ENCODE data around the gene SEC61A1.
A peak's percentile ranks its signal among the peaks of the same experiment; 100 is the strongest.

Gene SEC61A1

GRCh38 chr3:128051837-128052594 is at the start of gene SEC61A1:
SEC61A1 (plus strand) TSS chr3:128052437; CDS start chr3:128052553, 116 bp downstream.
- Mint-ChIP-seq H3K27ac (peak within 1 kb of the TSS; percentile 97), H3K4me3 (peak within 1 kb of the TSS; percentile 100), H3K4me1 (ENCODE audit: low read depth) (peaks cover 46% of the 10 kb centered on the region), H3K36me3 (peaks cover 8% of the 10 kb centered on the region), H3K27me3 (no peaks in the 10 kb centered on the region), H3K9me3 (ENCODE audit: low read depth) (no peaks in the 10 kb centered on the region)

DNA sequence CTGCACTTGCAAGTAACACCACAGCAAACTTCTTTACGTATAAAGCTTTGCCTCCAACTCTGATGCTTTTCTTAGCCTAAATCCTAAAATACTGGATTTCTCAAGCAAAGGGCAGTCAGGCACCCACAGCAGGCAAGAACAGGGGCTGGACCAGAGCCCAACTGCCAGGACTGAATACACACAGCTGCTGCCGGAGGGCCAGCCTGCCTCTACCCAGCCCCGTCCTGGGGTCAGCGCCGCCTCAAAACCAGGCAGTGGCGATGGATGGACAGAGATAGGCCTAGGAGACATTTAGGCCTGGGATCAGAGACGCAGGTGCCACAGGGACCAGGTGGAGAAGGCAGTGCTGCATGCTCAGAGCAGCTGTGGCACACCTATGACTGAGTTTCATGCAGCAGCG is 47.6 kb upstream of the SEC61A1 start:
- Mint-ChIP-seq H3K4me3 (no peak overlapping the region), H3K36me3 (no peaks in the 10 kb centered on the region), H3K4me1 (ENCODE audit: low read depth) (no peaks in the 10 kb centered on the region), H3K27me3 (peaks cover 4% of the 10 kb centered on the region), H3K9me3 (ENCODE audit: low read depth) (no peaks in the 10 kb centered on the region), H3K27ac (no peak overlapping the region)

- Mint-ChIP-seq H3K36me3 (peaks cover under 1% of the 10 kb centered on the region), H3K27me3 (peaks cover 6% of the 10 kb centered on the region), H3K4me1 (ENCODE audit: low read depth) (peaks cover 1% of the 10 kb centered on the region), H3K27ac (no peak overlapping the region), H3K9me3 (ENCODE audit: low read depth) (no peaks in the 10 kb centered on the region), H3K4me3 (no peak overlapping the region)
These were observed 45.9 kb upstream of the SEC61A1 start for GRCh38 chr3:128006061-128007032.

- H3K4me1 Mint-ChIP-seq (ENCODE audit: low read depth), result peaks cover 4% of the 10 kb centered on the region
- no peak overlapping the region for H3K4me3 Mint-ChIP-seq
- no peaks in the 10 kb centered on the region for H3K9me3 Mint-ChIP-seq (ENCODE audit: low read depth)
- peaks cover 6% of the 10 kb centered on the region for H3K27me3 Mint-ChIP-seq
- peaks cover 2% of the 10 kb centered on the region for H3K36me3 Mint-ChIP-seq
- H3K27ac Mint-ChIP-seq, result no peak overlapping the region
These were observed 45.2 kb upstream of the SEC61A1 start for GRCh38 chr3:128007033-128007424.

DNA sequence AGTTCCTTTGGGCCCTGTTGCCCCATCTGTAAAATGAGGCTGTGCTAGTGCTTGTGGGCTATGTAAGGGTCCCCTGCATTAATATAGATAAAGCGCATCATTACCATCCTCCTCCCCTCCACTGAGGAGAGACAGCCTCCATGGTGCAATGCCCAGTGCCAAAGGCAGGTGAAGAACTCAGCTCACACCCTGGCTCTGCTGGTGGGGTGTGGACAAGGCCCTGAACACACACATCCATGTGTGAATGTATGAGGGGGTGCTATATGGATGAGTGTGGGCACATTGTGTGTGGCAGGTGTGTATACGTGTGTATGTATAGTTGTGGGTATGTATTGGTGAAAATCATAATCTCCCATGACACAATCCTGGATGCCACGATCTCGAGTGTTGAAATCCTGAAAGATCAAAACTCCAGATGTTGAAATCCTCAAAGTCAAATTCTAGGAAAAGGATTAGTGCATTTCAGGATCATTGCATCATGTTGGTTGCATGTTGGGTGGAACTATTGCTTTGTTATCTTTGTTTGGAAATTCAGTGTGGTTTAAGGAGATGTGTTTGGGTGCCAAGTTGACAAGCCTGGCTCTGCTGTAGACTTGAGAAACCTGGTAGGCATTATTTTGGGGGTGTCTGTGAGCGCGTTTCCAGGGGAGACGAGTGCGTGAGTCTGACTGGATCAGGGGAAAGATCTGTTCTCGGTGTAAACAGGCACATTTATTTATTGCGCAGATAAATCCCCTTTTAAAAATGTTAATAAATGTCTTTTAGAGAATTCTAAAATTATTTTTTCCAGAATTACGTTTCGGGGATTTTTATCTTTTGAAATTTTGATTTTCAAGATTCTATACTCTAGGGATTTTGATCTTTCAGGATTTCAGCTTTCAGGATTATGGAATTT is 42.0 kb upstream of the SEC61A1 start:
- Mint-ChIP-seq H3K4me1 (ENCODE audit: low read depth) (peaks cover 4% of the 10 kb centered on the region), H3K4me3 (no peak overlapping the region), H3K9me3 (ENCODE audit: low read depth) (no peaks in the 10 kb centered on the region), H3K36me3 (peaks cover 2% of the 10 kb centered on the region), H3K27me3 (peaks cover 7% of the 10 kb centered on the region), H3K27ac (no peak overlapping the region)

GRCh38 chr3:128011140-128011539 is 41.1 kb upstream of the SEC61A1 start:
- H3K4me3 Mint-ChIP-seq, result no peak overlapping the region
- H3K27ac Mint-ChIP-seq, result no peak overlapping the region
- no peaks in the 10 kb centered on the region for H3K9me3 Mint-ChIP-seq (ENCODE audit: low read depth)
- peaks cover 2% of the 10 kb centered on the region for H3K36me3 Mint-ChIP-seq
- peaks cover 7% of the 10 kb centered on the region for H3K27me3 Mint-ChIP-seq
- peaks cover 4% of the 10 kb centered on the region for H3K4me1 Mint-ChIP-seq (ENCODE audit: low read depth)

- Mint-ChIP-seq H3K4me3 (no peak overlapping the region), H3K27me3 (peaks cover 9% of the 10 kb centered on the region), H3K36me3 (peaks cover 2% of the 10 kb centered on the region), H3K4me1 (ENCODE audit: low read depth) (peaks cover 4% of the 10 kb centered on the region), H3K27ac (no peak overlapping the region), H3K9me3 (ENCODE audit: low read depth) (no peaks in the 10 kb centered on the region)
These were observed 40.2 kb upstream of the SEC61A1 start for GRCh38 chr3:128012050-128012449.

DNA sequence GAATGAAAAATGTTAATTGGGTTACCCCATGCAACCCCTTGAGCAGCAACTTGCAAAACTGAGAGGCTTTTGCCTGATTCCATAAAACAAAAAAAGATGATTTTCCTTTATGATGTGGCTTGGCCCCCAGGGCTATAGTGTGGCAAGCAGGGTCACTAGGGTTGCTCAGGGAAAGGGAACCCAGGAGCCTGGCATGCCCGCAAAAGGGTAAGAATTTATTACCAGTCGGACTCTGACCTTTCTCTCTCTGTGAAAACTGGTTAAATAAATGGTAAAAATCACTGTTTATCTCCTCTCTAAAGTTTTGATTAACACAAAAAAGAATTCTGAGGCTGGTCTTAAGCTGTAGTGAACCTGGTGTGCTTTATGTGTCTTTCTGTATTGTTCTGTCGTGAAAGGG is 37.7 kb upstream of the SEC61A1 start:
- peaks cover 2% of the 10 kb centered on the region for H3K36me3 Mint-ChIP-seq
- no peaks in the 10 kb centered on the region for H3K9me3 Mint-ChIP-seq (ENCODE audit: low read depth)
- H3K4me1 Mint-ChIP-seq (ENCODE audit: low read depth), result peaks cover 4% of the 10 kb centered on the region
- peaks cover 10% of the 10 kb centered on the region for H3K27me3 Mint-ChIP-seq
- H3K27ac Mint-ChIP-seq, result no peak overlapping the region
- no peak overlapping the region for H3K4me3 Mint-ChIP-seq

- H3K9me3 Mint-ChIP-seq (ENCODE audit: low read depth), result no peaks in the 10 kb centered on the region
- peaks cover under 1% of the 10 kb centered on the region for H3K36me3 Mint-ChIP-seq
- H3K4me1 Mint-ChIP-seq (ENCODE audit: low read depth), result peaks cover 1% of the 10 kb centered on the region
- no peak overlapping the region for H3K27ac Mint-ChIP-seq
- H3K4me3 Mint-ChIP-seq, result no peak overlapping the region
- peaks cover 6% of the 10 kb centered on the region for H3K27me3 Mint-ChIP-seq
These were observed 35.7 kb upstream of the SEC61A1 start for GRCh38 chr3:128016502-128016901.

- H3K4me3 Mint-ChIP-seq, result no peak overlapping the region
- no peaks in the 10 kb centered on the region for H3K4me1 Mint-ChIP-seq (ENCODE audit: low read depth)
- H3K27me3 Mint-ChIP-seq, result peaks cover 5% of the 10 kb centered on the region
These were observed 30.4 kb upstream of the SEC61A1 start for GRCh38 chr3:128021768-128022372.

DNA sequence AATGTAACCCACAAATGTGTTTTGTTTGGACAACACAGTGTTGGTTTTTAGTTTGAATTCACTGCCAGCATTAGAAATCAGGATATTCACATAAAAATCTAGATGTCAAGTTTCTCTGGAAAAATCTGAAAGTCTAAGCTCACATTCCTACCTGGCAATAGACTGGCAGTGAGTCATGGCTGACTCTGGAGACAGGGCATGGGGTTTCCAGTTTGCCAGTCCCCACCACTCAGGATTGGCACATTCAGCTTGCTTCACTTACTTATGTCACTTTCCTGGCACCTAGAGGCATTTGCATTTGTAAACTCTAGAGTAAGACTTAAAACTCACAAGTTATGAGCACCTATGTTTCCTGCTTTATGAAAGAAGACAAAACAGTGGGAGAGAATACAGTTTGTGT is 19.1 kb upstream of the SEC61A1 start:
- no peaks in the 10 kb centered on the region for H3K9me3 Mint-ChIP-seq (ENCODE audit: low read depth)
- peaks cover 3% of the 10 kb centered on the region for H3K27me3 Mint-ChIP-seq
- no peaks in the 10 kb centered on the region for H3K4me1 Mint-ChIP-seq (ENCODE audit: low read depth)
- no peak overlapping the region for H3K4me3 Mint-ChIP-seq
- peaks cover 2% of the 10 kb centered on the region for H3K36me3 Mint-ChIP-seq
- no peak overlapping the region for H3K27ac Mint-ChIP-seq

More at GRCh38 chr3:128021768-128022372, 30.4 kb upstream of the SEC61A1 start:
- H3K27ac Mint-ChIP-seq, result no peak overlapping the region
- no peaks in the 10 kb centered on the region for H3K36me3 Mint-ChIP-seq
- H3K9me3 Mint-ChIP-seq (ENCODE audit: low read depth), result no peaks in the 10 kb centered on the region

DNA sequence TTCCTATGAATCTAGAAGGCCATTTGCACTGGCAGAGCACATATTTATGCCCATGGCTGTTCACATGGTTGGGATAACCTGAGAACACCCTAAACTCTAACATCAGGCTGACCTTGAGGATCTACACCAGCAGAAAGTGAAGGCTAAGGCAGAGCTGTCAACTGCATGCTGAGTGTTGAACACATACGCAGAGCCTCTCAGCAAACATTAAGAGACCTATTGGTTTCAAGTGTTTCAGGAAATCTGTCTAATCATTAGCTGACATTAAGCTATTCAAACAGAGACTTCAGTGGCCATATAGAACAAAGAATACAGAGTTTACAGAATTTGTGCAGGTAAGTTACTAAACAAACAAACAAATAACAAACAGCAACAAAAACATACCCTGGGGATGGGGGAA is 16.1 kb upstream of the SEC61A1 start:
- Mint-ChIP-seq H3K27me3 (peaks cover 6% of the 10 kb centered on the region), H3K4me3 (no peak overlapping the region), H3K9me3 (ENCODE audit: low read depth) (no peaks in the 10 kb centered on the region), H3K4me1 (ENCODE audit: low read depth) (no peaks in the 10 kb centered on the region), H3K27ac (no peak overlapping the region), H3K36me3 (peaks cover 2% of the 10 kb centered on the region)

DNA sequence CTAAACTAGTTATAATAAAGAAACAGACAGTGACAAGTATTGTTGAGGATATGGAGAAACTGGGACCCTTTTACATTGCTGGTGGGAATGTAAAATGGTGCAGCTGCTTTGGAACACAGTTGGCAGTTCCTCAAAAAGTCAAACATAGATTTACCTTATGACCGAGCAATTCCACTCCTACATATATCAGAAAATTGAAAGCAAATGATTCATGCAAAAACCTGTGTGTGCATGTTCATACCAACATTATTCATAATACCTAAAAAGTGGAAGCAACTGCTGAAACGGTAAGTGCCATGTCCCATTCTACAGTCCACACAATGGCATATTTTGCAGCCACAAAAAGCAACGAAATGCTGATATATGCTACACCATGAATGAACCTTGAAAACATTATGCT is 12.2 kb upstream of the SEC61A1 start:
- no peaks in the 10 kb centered on the region for H3K4me1 Mint-ChIP-seq (ENCODE audit: low read depth)
- H3K4me3 Mint-ChIP-seq, result no peak overlapping the region
- no peaks in the 10 kb centered on the region for H3K36me3 Mint-ChIP-seq
- H3K9me3 Mint-ChIP-seq (ENCODE audit: low read depth), result no peaks in the 10 kb centered on the region
- H3K27ac Mint-ChIP-seq, result no peak overlapping the region
- peaks cover 6% of the 10 kb centered on the region for H3K27me3 Mint-ChIP-seq

DNA sequence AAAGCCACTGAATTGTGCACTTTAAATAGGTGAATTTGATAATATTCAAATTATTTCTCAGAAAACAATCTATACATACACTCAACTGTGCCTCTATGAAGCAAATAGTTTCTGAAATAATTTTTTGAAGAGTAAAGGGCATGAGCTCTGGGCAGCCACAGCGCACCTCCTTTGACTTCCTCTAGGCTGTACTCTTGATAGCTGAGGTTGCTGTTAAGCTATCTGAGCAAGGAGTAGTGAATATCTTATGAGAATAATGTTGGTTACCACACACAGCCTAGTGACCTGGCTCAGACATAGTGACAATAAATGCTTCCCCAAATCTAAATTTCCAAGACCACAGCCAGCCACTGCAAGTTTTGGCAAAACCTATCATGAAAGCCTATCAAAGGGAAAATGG is 11.6 kb upstream of the SEC61A1 start:
- no peak overlapping the region for H3K4me3 Mint-ChIP-seq
- H3K27ac Mint-ChIP-seq, result no peak overlapping the region
- H3K9me3 Mint-ChIP-seq (ENCODE audit: low read depth), result no peaks in the 10 kb centered on the region
- no peaks in the 10 kb centered on the region for H3K4me1 Mint-ChIP-seq (ENCODE audit: low read depth)
- peaks cover 6% of the 10 kb centered on the region for H3K27me3 Mint-ChIP-seq
- no peaks in the 10 kb centered on the region for H3K36me3 Mint-ChIP-seq

All from activated naive CD8-positive, alpha-beta T cell (primary cell).